Hematopoietic multipotent progenitor cell (in vitro differentiated cells): ENCODE data around the gene WDR27. TPM values are rescaled to one million over a fixed set of nuclear protein-coding genes. Genes with fewer than 3 reads are reported as not detected.

ENCODE experiments used
- DNase-seq, 3 donors: peaks; one replicate each; pipeline ENCODE4 v3.0.0-alpha.2; 2011 to 2015; ENCODE audit warnings: low read depth in 2 of 3, low spot score in 2 of 3
- total RNA-seq: library from RNA; depleted of rRNA; stranded (reverse); fragments of >200 nt; gene quantifications from one replicate; pipeline ENCODE4 v1.2.3, GENCODE V29; 2012

Gene WDR27
- total RNA-seq, 1 donor, result 28.0 TPM

- DNase-seq, result no peak
Measured at GRCh38 chr6:169568314-169569087, 133.3 kb downstream of the WDR27 start.

- DNase-seq, result no peak
Measured at GRCh38 chr6:169567819-169568218, 134.0 kb downstream of the WDR27 start.

GRCh38 chr6:169566961-169567750 lies 134.7 kb downstream of the WDR27 start:
- DNase-seq, result no peak

- no peak for DNase-seq
Measured at GRCh38 chr6:169566319-169566718, 135.5 kb downstream of the WDR27 start.

GRCh38 chr6:169564453-169565240 lies 137.2 kb downstream of the WDR27 start:
- DNase-seq, result no peak

GRCh38 chr6:169561665-169562064 lies 140.2 kb downstream of the WDR27 start:
- DNase-seq, result no peak

GRCh38 chr6:169559592-169559991 lies 142.2 kb downstream of the WDR27 start:
- no peak for DNase-seq

- no peak for DNase-seq
Measured at GRCh38 chr6:169558774-169559441, 142.9 kb downstream of the WDR27 start.

- DNase-seq, result no peak
Measured at GRCh38 chr6:169558378-169558773, 143.5 kb downstream of the WDR27 start.

GRCh38 chr6:169557887-169558286 lies 143.9 kb downstream of the WDR27 start:
- DNase-seq, result no peak

GRCh38 chr6:169556758-169557548 lies 144.9 kb downstream of the WDR27 start:
- no peak for DNase-seq

- DNase-seq, result no peak
Measured at GRCh38 chr6:169555971-169556617, 145.7 kb downstream of the WDR27 start.

GRCh38 chr6:169545982-169546381 lies 155.8 kb downstream of the WDR27 start:
- no peak for DNase-seq

GRCh38 chr6:169543704-169544103 lies 158.1 kb downstream of the WDR27 start:
- DNase-seq, result no peak

- DNase-seq, result no peak
Measured at GRCh38 chr6:169542491-169542890, 159.3 kb downstream of the WDR27 start.

GRCh38 chr6:169539176-169539897 lies 162.5 kb downstream of the WDR27 start:
- no peak for DNase-seq

GRCh38 chr6:169536446-169537170 lies 165.2 kb downstream of the WDR27 start:
- no peak for DNase-seq

- peak in 1 of 3 donors; percentile 3 for DNase-seq
Measured at GRCh38 chr6:169534039-169534421, 167.8 kb downstream of the WDR27 start.
